ENCODE results near the gene CEND1.

DNA sequence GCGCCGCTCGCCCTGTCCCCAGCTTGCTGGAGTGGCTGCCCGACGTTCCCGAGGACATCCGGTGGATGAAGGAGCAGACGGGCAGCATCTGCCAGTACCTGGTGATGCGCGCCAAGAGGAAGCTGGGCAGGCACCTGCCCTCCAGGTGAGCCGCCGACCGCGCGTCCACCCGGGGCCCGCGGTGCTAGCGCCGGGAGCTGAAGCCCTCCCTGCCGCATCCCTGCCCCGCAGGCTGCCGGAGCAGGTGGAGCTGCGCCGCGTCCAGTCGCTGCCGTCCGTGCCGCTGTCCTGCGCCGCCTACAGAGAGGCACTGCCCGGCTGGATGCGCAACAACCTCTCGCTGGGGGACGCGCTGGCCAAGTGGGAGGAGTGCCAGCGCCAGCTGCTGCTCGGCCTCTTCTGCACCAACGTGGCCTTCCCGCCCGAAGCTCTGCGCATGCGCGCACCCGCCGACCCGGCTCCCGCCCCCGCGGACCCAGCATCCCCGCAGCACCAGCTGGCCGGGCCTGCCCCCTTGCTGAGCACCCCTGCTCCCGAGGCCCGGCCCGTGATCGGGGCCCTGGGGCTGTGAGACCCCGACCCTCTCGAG is 34.5 kb upstream of the CEND1 start:
- no peak for TF ChIP-seq POLR2A (IDR thresholded peaks at IDR 0.05; ENCODE audit: extremely low read depth, insufficient read length)
- TF ChIP-seq, protein P1, sequence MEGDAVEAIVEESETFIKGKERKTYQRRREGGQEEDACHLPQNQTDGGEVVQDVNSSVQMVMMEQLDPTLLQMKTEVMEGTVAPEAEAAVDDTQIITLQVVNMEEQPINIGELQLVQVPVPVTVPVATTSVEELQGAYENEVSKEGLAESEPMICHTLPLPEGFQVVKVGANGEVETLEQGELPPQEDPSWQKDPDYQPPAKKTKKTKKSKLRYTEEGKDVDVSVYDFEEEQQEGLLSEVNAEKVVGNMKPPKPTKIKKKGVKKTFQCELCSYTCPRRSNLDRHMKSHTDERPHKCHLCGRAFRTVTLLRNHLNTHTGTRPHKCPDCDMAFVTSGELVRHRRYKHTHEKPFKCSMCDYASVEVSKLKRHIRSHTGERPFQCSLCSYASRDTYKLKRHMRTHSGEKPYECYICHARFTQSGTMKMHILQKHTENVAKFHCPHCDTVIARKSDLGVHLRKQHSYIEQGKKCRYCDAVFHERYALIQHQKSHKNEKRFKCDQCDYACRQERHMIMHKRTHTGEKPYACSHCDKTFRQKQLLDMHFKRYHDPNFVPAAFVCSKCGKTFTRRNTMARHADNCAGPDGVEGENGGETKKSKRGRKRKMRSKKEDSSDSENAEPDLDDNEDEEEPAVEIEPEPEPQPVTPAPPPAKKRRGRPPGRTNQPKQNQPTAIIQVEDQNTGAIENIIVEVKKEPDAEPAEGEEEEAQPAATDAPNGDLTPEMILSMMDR (IDR thresholded peaks at IDR 0.05; ENCODE audit: low read depth, low read length) = no peak
- TF ChIP-seq, protein P2, sequence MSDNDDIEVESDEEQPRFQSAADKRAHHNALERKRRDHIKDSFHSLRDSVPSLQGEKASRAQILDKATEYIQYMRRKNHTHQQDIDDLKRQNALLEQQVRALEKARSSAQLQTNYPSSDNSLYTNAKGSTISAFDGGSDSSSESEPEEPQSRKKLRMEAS (IDR thresholded peaks at IDR 0.05; ENCODE audit: low read depth, low read length) = no peak
